NCI-H2029 (cell line): Measurements from ENCODE around the gene CELF1.

ENCODE experiments used
- DNase-seq: peaks from one replicate; lab custom pipeline; 2025; lab: John Stamatoyannopoulos, UW

CELF1 gene

DNA sequence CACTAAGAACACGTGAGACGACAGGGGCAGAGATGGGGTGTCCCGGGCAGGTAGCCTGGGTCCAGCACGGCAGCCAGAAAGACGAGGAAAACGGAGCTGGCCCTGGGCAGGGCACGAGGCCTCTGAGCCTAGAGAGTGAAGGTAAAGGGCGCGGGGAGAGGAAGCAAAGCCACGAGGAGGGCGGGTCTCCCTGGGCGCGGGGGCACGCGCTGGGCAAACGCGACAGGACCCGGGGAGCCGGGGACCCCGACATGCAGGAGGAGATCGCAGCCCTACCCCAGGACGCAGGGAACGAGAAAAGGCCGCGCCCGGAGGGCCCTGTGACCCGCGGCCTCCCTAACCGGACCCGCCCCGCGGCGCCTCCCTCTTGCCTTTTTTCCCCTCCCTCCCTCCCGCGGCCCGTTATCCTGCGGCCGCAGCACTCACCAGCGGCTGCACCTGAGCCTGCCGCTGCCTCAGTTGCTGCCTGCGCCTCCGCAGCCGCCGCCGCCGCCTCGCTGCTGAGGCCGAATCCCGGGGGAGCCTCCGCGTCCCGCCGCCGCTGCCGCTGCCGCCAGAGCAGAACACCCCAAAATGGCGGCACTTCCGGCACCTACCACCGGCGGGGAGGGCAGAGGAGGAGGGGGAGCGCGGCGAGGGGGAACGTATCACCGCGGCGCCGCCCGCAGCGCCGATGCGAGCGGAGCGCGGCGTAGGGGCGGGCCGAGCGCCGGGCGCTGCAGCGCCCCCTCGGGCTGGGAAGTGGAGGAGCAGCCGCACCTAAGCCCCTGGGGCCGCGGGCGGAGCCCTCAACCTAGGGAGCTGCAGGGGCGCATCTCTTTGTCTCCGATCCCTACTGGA is at the start of gene CELF1:
Gene CELF1, minus strand, starts transcription at position 567 of the 840 bp plus-strand sequence. CDS start 53,609 bp downstream, outside the sequence.
- peak; percentile 87 for DNase-seq

DNA sequence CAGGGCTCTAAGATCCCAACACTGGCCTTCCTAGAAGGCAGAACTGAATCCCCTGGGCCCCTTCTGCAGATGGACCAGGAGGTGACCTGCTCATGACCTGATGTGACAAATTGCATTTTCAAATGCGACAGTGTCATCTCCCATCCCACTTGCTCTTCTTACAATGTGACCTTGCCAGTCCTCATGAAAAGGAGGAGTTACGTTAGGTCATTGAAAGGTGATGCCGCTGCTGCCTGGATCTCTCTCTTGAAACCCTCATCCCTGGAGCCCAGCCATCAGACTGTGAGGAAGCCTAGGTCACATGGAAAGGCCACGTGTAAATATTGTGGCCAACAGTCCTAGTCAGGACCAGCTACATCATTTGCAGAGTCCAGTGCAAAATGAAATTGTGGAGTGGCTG is 47.0 kb upstream of the CELF1 start:
- DNase-seq: peak; percentile 88

DNA sequence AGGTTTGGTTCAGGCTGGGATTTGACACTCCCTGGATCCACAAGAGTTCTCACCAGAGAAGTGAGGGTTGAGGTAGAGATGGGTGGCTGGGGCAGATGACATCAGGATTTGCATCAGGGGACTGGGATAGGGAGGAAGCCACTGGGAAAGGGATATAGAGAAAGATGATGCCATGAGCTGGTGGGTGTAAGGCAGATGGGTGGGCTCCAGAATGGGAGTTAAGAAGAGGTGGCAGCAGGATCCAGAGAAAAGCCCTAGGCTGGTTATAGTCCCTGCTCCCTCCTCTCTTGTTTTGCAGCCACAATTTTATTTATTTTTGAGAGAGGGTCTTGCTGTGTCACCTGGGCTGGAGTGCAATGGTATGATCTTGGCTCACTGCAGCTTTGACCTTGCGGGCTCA is 43.0 kb upstream of the CELF1 start:
- no peak for DNase-seq

DNA sequence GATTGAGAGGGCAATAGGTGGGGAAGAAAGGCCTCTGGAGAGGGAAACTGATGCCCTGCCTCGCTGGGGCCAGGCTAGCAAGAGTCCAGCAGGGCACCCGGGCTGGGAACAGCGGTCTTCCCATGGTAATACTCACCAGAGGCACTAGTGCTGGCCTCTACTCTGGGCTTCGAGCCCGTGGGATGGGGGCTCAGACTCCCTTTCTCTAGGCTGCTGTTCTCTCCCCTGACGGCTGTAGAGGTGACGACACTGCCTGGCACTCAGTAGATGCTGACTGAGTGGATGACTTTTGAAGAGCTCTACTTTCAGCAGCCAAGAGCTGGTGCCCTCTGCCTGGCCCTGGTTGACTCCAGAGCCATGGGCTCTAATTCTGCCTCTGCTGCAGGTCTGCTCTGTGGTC is 42.1 kb upstream of the CELF1 start:
- no peak for DNase-seq

DNA sequence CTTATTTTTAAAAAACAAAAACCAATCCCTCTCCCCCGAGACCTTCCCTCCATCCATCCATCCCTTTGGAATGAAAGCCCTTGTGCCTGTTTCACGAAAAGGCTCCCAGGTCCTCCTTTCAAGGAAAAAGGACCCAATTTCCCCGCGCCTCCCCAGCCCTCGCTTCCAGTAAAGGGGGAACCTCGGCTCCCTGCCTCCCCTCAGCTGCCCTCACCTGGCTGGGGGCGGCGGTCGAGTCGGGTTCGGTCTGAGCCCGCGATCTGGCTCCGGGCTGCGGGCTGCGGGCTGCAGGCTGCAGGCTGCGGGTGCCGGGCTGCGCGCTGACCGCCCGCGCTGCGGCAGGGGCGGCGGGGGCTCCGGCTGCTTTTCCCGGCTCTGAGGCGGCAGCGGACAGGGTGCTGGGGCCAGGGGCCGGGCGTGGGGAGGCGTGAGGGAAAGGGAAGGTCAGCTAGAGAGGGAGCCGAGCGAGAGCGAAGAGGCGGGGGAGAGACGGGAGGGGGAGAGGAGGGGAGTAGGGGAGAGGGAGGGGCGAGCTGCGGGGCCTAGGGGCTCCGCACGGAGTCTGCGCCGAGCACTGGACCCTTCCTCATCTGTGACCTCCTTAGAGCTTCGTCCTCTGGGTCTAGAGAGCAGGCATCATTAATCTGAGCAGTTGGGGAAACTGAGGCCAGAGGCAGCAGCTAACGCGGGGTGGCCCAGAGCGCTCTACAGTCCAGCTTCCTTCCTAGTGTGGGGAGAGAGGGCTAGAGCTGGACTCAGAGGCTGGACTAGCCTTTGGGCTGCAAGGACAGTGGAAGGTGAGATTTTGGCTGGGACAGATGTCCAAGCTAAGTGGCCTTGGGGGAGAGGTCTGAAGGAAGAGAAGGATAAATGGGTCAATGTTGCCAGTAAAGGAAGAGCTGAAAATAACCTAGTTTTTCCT is 41.3 kb upstream of the CELF1 start, which contains the start of gene C1QTNF4:
Gene C1QTNF4, minus strand, starts transcription at position 478 of the 922 bp plus-strand sequence. CDS start 3,601 bp downstream, outside the sequence.
- DNase-seq: no peak

DNA sequence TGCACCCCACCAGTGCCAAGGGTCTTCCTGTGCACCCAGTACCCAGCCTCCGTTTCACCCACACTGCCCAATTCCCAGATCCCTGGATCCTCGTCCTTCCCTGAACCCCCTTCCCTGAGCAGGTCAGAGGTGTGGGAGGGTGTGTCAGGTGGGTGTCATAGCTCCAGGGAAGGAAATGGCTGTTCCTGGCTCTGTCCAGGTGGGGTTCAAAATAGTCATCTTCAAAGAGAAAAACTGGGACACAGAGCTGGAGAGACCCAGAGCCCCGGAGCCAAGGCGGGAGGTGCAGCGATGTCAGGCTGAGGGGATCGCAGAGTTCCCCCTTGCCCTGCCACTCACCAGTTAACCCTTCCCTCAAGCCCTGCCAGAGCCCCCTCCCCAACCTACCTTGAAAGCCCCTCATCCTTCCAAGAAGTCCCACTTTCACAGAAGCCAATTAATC is 40.6 kb upstream of the CELF1 start:
- DNase-seq: no peak

DNA sequence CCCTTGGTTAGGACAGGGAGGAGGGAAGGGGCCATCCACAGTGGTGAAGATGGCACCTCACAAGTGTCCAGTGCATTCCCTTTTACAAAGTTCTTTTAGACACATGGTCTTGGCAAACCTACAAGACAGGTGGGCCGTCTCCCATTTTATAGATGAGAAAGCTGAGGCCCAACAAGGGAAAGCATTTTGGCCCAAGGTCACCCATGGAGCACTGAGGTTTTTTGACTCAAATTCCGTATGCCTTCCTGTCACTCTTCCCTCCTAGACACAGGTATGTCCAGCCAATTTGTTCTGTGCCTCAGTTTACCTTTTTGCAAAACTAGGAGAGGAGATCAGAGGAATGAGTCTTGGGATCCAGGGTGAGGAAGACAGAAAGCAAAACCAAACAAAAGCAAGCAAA is 40.0 kb upstream of the CELF1 start:
- DNase-seq: no peak

DNA sequence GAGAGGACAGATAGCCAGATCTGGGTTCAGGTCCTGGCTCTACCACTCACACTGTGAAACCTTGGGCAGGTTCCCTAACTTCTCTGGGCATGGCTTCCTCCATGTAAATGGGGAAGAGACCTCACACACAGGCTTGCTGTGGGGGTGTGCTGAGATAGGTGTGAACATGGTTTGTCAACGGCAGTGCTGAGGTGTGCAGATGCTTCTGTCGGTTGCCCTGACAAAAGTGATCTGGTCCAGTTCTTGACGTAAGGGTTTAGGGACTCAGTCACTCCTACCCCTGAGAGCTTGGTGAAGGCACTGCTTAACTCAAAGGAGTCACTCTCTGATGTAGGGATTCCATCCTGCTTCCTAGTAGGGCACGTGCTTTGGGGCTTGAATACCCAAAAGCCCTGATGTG is 39.3 kb upstream of the CELF1 start:
- DNase-seq: no peak

DNA sequence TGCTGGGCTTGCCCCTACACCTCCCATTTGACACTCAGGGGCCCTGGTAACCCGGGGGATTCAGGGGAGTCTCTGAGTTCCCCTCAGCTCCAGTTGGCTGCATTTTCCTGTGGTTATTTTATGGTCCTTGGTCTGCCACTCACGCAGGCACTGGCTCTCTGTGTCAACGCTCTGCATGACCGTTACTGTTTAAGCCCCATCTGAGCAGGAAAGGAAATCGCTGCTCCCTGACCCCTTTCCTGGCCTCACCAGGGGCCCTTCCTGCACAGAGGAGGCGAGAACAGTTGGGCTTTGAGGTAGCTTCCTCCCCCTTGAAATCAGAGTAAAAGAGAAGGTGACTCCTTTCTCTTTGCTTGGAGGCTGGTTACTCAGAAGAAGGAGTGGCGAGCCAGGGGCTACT is 38.8 kb upstream of the CELF1 start:
- DNase-seq: no peak

DNA sequence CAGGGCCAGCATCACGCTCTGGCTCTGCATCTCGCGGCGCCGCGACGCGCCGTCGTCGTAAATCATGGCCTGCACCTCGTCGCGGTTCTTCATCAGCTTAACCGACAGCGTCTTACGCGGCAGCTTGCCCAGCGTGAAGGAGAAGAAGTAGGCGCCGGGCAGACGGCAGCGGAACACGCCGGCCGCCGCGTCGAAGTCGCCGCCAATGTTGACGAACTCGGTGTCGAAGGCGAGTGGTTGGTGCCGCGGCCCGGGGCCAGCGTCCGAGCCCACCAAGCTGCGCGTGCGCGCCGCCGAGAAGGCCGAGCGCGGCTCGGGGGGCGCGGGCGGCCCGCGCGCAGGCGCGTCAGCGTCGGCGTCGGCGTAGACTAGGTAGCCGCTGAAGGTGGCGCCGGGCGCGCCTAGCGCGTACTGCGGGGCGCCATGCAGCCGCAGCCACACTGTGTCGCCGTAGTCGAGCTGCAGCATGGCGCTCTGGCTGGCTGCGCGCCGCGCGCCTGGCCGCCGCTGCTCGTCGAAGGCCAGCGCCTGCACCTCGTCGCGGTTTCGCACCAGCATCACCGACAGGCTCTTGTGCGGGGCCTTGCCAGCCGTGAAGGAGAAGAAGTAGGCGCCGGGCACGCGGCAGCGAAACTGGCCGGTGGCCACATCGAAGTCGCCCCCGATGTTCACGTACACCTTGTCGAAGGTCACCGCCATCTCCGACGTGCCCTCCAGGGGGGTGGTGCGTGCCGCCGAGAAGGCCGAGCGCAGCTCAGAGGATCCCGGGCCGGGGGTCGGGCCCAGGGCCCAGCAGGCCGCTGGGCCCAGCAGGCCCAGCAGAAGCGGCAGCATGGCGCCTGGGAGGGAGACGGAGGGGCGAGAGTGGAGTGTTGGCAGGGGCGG is 37.3 kb upstream of the CELF1 start:
- no peak for DNase-seq

DNA sequence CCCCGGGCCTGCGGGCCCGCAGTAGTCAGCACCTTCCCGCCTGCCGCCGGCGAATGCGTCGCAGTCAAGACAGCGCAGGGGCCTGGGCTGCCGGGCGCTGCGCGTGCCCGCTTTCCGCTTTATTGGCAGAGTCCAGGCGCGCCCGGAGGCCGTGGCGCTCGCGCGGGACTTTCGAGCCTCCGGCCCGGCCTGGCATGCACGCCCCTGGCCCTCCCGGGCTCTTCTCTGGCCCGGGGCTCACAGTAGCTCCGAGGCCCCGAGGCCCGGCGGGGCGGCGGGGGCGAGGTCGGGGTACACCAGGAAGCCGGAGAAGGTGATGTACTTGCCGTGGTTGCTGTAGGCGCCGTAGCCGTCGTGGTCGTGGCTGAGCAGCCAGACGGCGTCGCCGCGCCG is 36.6 kb upstream of the CELF1 start:
- no peak for DNase-seq

DNA sequence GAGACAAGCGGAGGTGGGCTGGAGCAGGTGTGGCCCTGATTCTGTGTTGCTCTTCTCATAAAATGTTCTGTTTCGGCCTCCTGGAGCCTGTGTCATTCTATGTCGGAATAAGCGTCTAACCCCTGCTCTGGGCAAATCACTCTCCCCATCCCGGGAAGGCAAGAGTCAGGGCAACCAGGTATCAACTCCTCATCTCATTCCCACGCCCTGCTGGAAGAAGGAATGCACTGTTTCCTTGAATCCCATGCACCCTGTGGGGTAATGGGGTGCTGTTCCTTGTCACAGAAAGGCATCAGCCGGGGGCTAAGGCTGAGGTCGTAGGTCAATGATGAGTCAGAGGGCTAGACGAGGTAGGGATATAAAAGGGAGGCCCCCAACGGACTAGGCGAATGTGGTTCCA is 36.2 kb upstream of the CELF1 start:
- no peak for DNase-seq

DNA sequence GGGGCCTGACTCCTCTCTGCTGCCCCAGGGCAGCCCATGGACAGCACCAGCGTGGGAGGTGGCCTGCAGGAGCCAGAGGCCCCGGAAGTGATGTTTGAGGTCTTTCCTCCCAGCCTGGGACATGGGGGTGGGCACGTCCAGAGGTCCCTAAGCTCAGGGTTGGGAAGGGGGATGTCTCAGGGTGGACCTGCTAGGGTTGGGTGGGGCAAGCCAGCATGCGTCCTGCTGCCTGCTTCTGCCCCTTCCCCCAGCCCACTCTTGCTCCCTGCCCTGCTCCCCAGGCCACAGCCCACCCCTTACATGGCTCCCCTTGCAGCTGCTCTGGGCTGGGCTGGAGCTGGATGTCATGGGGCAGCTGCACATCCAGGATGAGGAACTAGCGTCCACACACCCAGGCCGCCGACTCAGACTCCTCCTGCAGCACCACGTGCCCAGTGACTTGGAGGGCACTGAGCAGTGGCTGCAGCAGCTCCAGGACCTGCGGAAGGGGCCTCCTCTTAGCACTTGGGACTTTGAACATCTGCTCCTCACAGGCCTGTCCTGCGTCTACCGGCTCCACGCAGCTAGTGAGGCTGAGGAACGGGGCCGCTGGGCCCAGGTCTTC is 34.9 kb upstream of the CELF1 start:
- DNase-seq: no peak

DNA sequence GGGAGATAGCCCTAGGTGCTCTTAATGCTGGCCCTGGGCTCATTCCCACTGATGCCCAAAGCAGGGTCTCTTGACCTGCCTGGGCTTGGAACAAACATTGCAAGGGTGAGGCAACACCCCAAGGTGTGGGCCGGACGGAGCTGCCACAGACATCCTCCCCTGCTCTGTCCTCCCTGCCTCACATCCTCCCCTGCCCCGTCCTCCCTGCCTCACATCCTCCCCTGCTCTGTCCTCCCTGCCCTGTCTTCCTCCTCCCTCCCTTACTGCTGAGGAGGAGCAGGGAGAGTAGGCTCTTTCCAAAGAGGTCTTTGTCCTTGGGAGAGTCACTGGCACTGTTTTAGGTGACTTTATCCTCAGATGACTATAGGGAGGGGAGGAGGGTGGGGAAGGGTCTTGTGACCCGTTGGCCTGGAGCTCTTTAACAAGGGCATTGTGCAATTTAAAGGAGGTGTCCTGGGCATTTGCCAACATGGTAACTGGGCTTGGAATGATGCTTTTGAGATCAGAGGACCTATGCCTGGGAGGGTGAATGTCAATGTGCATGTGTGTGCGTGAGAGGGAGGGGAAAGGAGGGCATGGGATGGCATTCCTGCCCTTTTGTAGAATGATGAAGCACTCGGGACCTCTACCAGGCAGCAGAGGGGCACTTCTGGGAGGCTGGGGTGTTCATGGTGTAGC is 34.2 kb upstream of the CELF1 start:
- no peak for DNase-seq

DNA sequence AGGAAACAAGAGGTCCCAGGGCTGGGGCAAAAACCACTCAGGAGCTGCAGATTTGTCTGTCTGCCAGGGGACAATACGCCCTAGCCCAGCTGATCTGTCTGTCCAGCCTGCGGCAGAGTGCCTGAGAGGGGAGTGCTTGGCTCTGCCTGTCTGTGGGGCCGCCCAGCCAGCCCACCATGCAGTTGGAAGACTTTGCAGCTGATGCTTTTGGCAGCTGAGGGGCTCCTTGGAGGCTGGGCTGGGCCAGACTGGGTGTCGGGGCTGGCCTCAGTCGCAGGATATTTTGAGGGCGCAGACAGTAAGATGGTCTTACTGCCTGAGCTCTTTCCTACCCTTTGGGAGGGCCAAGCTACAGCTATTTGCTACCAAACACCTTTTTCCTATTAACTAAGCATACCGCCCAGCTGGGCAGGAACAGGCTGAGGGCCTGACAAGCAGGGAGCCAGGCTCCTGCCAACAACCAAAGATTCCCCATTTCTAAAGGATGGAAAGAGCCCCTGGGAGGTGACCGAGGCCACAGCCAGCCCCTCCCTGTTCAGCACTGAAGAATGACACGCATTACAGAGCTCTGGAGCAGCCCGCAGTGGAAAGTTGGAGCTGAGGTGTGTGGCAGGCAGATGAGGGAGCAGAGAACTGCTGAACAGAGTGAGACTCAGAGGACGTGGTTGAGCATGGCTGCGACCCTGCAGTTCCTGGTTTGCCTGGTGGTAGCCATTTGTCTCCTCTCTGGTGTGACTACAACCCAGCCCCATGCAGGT is 33.3 kb upstream of the CELF1 start, which contains the start of gene FAM180B:
Gene FAM180B, plus strand, starts transcription at position 581 of the 758 bp plus-strand sequence. Its CDS starts 91 bp downstream, at position 672.
- DNase-seq: no peak

DNA sequence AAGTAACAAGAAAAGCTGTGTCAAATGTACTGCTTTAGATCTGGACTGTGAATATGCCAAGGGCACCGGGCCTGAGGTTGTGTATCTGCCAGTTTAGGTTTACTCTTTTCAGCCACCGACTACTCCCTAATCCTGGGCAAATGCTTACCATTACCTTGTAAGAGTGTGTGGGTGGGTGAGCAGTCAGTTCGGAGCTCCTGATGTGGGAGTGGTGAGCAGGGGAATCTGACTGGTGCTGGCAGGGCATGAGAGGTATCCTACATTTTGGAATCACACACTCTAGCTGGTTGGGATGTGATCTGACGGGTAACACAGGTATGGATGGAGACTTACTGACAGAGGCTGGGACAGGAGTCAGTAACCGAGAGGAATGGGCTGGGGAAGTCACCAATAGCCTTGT is 30.9 kb upstream of the CELF1 start:
- DNase-seq: no peak

DNA sequence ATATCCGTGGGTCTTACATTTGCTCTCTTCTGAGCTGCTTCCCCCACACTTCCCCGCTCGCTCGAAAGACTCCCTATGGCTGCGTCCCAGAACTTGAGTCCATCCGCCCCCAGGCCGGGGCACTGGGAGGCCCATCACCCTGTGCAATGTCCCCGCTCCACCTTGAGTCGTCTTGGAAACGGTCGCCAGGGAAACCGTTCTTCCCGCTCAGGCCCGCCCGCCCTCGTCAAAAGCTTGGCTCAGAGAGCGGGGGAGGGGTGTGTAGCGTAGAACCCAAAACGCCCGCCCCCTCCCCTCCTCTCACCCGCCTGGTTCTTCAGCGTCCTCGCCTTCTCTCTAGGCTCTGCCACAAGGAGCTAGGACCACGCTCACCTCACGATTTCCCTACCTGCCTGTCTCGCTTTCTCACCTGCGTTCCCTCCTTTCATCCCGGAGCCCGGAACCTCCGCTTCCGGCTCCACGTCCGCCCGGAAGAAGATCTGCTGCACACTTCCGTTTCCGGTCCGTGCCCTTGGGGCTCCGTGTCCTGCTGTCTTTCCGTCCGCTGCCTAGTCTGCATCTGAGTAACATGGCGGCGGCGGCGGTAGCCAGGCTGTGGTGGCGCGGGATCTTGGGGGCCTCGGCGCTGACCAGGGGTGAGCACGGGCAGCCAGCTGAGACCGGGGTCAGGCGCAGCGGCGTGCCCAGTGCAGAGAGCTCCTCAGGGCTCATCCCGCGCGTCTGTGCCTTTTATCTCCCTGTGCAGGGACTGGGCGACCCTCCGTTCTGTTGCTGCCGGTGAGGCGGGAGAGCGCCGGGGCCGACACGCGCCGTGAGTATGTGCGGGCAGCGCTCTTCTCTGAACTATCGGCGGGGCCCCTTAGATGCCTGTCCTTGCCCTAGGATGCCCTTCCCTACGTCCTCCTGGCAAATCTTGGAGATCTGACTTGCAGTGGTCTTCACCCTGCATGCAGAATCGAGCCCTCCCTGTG is 25.9 kb upstream of the CELF1 start, which contains the start of the genes KBTBD4 and NDUFS3:
Gene KBTBD4, minus strand, starts transcription at position 447 of the 971 bp plus-strand sequence. Its CDS starts 19 bp downstream, at position 428.
Gene NDUFS3, plus strand, starts transcription at position 551 of the 971 bp plus-strand sequence. Its CDS starts 18 bp downstream, at position 569.
- peak; percentile 81 for DNase-seq

DNA sequence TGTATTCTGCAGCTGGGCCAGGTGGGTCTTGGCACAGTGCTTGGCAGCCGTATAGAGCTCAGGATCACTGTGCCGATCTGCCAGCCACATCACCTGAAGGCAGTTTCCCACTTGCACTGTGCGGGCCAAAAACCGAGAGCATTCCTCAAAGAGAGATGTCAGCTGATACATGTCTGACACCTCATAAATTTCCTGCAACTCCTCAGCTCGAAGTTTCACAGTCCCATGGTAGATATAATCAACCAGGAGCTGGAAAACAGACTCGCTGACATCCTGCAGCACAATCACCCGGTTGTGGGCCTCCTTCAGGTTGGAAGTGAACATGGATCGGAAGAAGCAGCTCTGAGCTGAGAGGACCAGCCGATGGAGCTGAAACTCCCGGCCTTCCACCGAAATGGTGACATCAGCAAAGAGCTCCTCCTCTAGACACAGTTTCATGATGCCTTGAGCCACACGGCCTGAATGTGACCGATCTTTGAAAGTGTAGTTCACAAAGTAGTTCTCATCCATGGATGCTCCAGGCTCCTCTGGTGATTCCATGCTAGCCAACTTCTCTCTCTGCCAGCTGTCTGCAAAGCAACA is 24.6 kb upstream of the CELF1 start:
- no peak for DNase-seq
